Left lung (tissue), 10 donors: ENCODE data around the gene TP53I13. TPM values are rescaled to one million over a fixed set of nuclear protein-coding genes. Genes with fewer than 3 reads are reported as not detected.
A peak's percentile ranks its signal among the peaks of the same experiment; 100 is the strongest.

Experiments used
- ATAC-seq: fragments of 200-7000 bp; cut with Tn5 transposase; one replicate; pipeline ENCODE4 v1.9.1; 2020; ENCODE audit warnings: moderate library complexity
- DNase-seq, 4 donors: peaks; one replicate each; pipeline ENCODE4 v3.0.0-alpha.2; 2013 to 2020
- H3K27ac ChIP-seq, 2 donors: fragments of 200-600 bp; sonication (generic) in 1 of 2; one replicate each; pipeline versions ENCODE4 v1.5.0 to v1.8.0; 2020 to 2021
- H3K27me3 ChIP-seq, 2 donors: fragments of 200-600 bp; sonication (generic) in 1 of 2; one replicate each; pipeline versions ENCODE4 v1.5.0 to v1.8.0; 2020 to 2021
- H3K36me3 ChIP-seq, 2 donors: fragments of 200-600 bp; sonication (generic) in 1 of 2; one replicate each; pipeline versions ENCODE4 v1.5.0 to v1.8.0; 2020 to 2021
- H3K4me1 ChIP-seq, 2 donors: fragments of 200-600 bp; one replicate each; pipeline ENCODE4 v1.8.0; 2021
- H3K4me3 ChIP-seq, 2 donors: fragments of 200-600 bp; sonication (generic) in 1 of 2; one replicate each; pipeline versions ENCODE4 v1.5.0 to v1.8.0; 2020 to 2021; ENCODE audit warnings: mild to moderate bottlenecking in 1 of 2
- H3K9me3 ChIP-seq, 2 donors: fragments of 200-600 bp; sonication (generic) in 1 of 2; one replicate each; pipeline versions ENCODE4 v1.5.0 to v1.8.0; 2020 to 2021
- CTCF ChIP-seq, 2 donors: fragments of 200-600 bp; sonication (generic) in 1 of 2; IDR thresholded peaks; one replicate each; pipeline versions ENCODE4 v1.5.0 to v1.8.0; 2021; ENCODE audit warnings: antibody characterized with exemption in 2 of 2
- intact Hi-C, 2 donors: fragments of 100-400 bp; cut with DNase I; formaldehyde crosslinking; loops; one replicate each; pipeline versions ENCODE4 v1.11.2 to v1.14.2; 2022
- polyA plus RNA-seq, 6 donors: library from polyadenylated mRNA; unstranded; fragments of 120-200 nt; gene quantifications; one replicate each; pipeline ENCODE4 v1.2.1, GENCODE V29; 2013; ENCODE audit not compliant: insufficient read length in 6 of 6
- total RNA-seq, 2 donors: library from RNA; stranded (reverse); fragmentation: NEBNext Ultra II Directional; extraction: Animal tissue kit (Norgen Biotek cat#: 25700); gene quantifications; one replicate each; pipeline ENCODE4 v1.2.1, GENCODE V29; 2021
- donor health status: DM: no; HTN: yes; CAD: no.
- donor health status: DM: no; HTN: no; CAD: no.

TP53I13 gene
- total and polyA plus RNA-seq, 8 donors: 24.8 to 58.5 (median 32.5) TPM

GRCh38 chr17:29579866-29580771 lies 11.6 kb downstream of the TP53I13 start:
- ATAC-seq: peak; percentile 93
- Histone ChIP-seq H3K27me3 (no peaks in the 10 kb centered on the region), H3K9me3 (no peaks in the 10 kb centered on the region), H3K36me3 (peaks cover 0 to 73% of the 10 kb centered on the region in 2 donors), H3K27ac (no peak overlapping the region), H3K4me1 (peaks cover 4 to 28% of the 10 kb centered on the region in 2 donors), H3K4me3 (no peak overlapping the region)
- intact Hi-C loops: no loop called here
- TF ChIP-seq CTCF (IDR thresholded peaks at IDR 0.05): peak; percentile 72 to 95
- peak; percentile 42 to 96 (median 84) for DNase-seq

- Histone ChIP-seq H3K9me3 (no peaks in the 10 kb centered on the region), H3K27me3 (no peaks in the 10 kb centered on the region), H3K4me1 (peaks cover 4 to 44% of the 10 kb centered on the region in 2 donors), H3K27ac (no peak overlapping the region), H3K4me3 (no peak overlapping the region), H3K36me3 (peaks cover 0 to 57% of the 10 kb centered on the region in 2 donors)
- DNase-seq (peak in 1 of 4 donors; percentile 67), ATAC-seq (no peak)
- no peak for TF ChIP-seq CTCF (IDR thresholded peaks at IDR 0.05)
- intact Hi-C loops: no loop called here
Measured at GRCh38 chr17:29581583-29582253, 13.2 kb downstream of the TP53I13 start.

GRCh38 chr17:29582254-29582765 lies 13.8 kb downstream of the TP53I13 start:
- Histone ChIP-seq H3K9me3 (no peaks in the 10 kb centered on the region), H3K36me3 (peaks cover 0 to 51% of the 10 kb centered on the region in 2 donors), H3K27me3 (no peaks in the 10 kb centered on the region), H3K4me3 (no peak overlapping the region), H3K27ac (no peak overlapping the region), H3K4me1 (peaks cover 4 to 50% of the 10 kb centered on the region in 2 donors)
- intact Hi-C loops: no loop called here
- no peak for TF ChIP-seq CTCF (IDR thresholded peaks at IDR 0.05)
- DNase-seq: peak in 1 of 4 donors; percentile 35
- no peak for ATAC-seq

GRCh38 chr17:29582772-29583171 lies 14.3 kb downstream of the TP53I13 start:
- Histone ChIP-seq H3K4me3 (no peak overlapping the region), H3K27ac (no peak overlapping the region), H3K4me1 (peaks cover 8 to 55% of the 10 kb centered on the region in 2 donors), H3K36me3 (peaks cover 0 to 46% of the 10 kb centered on the region in 2 donors), H3K9me3 (no peaks in the 10 kb centered on the region), H3K27me3 (no peaks in the 10 kb centered on the region)
- DNase-seq (peak in 1 of 4 donors; percentile 64), ATAC-seq (no peak)
- intact Hi-C loops: no loop called here
- TF ChIP-seq CTCF (IDR thresholded peaks at IDR 0.05): no peak
